Kidney (tissue), 14 donors: ENCODE results near the gene CDK16. TPM values are rescaled to one million over a fixed set of nuclear protein-coding genes. Genes with fewer than 3 reads are reported as not detected.

Source experiments
- DNase-seq, 5 donors: peaks; one replicate each; pipeline ENCODE4 v3.0.0-alpha.2; 2013 to 2020
- FAIRE-seq: peaks from 2 replicates; lab custom pipeline; 2012; peaks lifted over from hg19 to GRCh38; lab: Jason Lieb, UNC
- H3K27ac ChIP-seq, 2 donors: one replicate each; pipeline ENCODE4 v1.7.0; 2013; ENCODE audit warnings: low read depth in 2 of 2, low read length in 2 of 2, inconsistent platforms in 1 of 2
- H3K27me3 ChIP-seq: one replicate; pipeline ENCODE4 v1.7.1; 2013; ENCODE audit warnings: low read length, inconsistent platforms; ENCODE audit not compliant: control insufficient read depth, insufficient read depth
- H3K36me3 ChIP-seq, 3 donors: one replicate each; pipeline versions ENCODE4 v1.7.0 to v1.7.1; 2013; ENCODE audit warnings: low read length in 3 of 3, control low read depth in 1 of 3, inconsistent platforms in 1 of 3; ENCODE audit not compliant: insufficient read depth in 3 of 3, control insufficient read depth in 2 of 3
- H3K4me1 ChIP-seq, 3 donors: one replicate each; pipeline versions ENCODE4 v1.7.0 to v1.7.1; 2013; ENCODE audit warnings: low read length in 3 of 3, inconsistent platforms in 1 of 3, low read depth in 1 of 3; ENCODE audit not compliant: control insufficient read depth in 2 of 3, insufficient read depth in 2 of 3
- H3K4me3 ChIP-seq, 3 donors: one replicate each; pipeline versions ENCODE4 v1.7.0 to v1.8.1; 2013; ENCODE audit warnings: low read length in 3 of 3, control low read depth in 1 of 3, inconsistent platforms in 1 of 3
- H3K9ac ChIP-seq, 3 donors: one replicate each; pipeline versions ENCODE4 v1.7.0 to v1.7.1; 2013; ENCODE audit warnings: low read length in 3 of 3, control low read depth in 1 of 3, inconsistent platforms in 1 of 3
- H3K9me3 ChIP-seq, 3 donors: one replicate each; pipeline versions ENCODE4 v1.7.0 to v1.7.1; 2013; ENCODE audit warnings: low read length in 3 of 3, control low read depth in 1 of 3, inconsistent platforms in 1 of 3; ENCODE audit not compliant: control insufficient read depth in 2 of 3, insufficient read depth in 1 of 3
- intact Hi-C: fragments of 100-400 bp; cut with DNase I; formaldehyde crosslinking; loops from one replicate; pipeline ENCODE4 v1.11.1; 2022
- polyA plus RNA-seq: library from polyadenylated mRNA; stranded (reverse); fragments of 350-450 nt; fragmentation: Illumina TruSeq; extraction: RNeasy Lipid Tissue Mini Kit (QIAGEN cat#74804); gene quantifications from one replicate; pipeline ENCODE4 v1.2.3, GENCODE V29; 2014; ENCODE audit warnings: low read depth, low replicate concordance; ENCODE audit not compliant: insufficient read depth
- total RNA-seq: library from RNA; stranded (reverse); fragmentation: NEBNext Ultra II Directional; extraction: Animal tissue kit (Norgen Biotek cat#: 25700); gene quantifications from one replicate; pipeline ENCODE4 v1.2.1, GENCODE V29; 2021
- TF ChIP-seq, protein P1 (sequence below): IDR thresholded peaks from 3 replicates; pipeline ENCODE4 v1.5.1; 2012; ENCODE audit warnings: mild to moderate bottlenecking, moderate library complexity, borderline replicate concordance; ENCODE audit not compliant: insufficient read depth; ENCODE audit errors: extremely low read depth
- donor health status: control.
- donor health status: control.
- donor health status: control.
- donor health status: control.
- donor health status: control.
- donor health status: DM: yes; HTN: yes; CAD: no.
- donor health status: Normal renal cell carcinoma (clear cell type).

Gene CDK16
- total and polyA plus RNA-seq, 2 donors from 2014 or later = 89.1 to 96.1 TPM

GRCh38 chrX:47232197-47232802 lies 13.8 kb downstream of the CDK16 start:
- FAIRE-seq = no peak
- intact Hi-C loops = no loop called here
- Histone ChIP-seq H3K9ac (peak overlapping the region; percentile 43 to 89 (median 73)), H3K4me1 (peaks cover 0 to 4% (median 4%) of the 10 kb centered on the region in 3 donors), H3K9me3 (no peaks in the 10 kb centered on the region), H3K36me3 (peaks cover 0 to 5% (median 0%) of the 10 kb centered on the region in 3 donors), H3K27ac (peak overlapping the region; percentile 98 to 99), H3K4me3 (peak overlapping the region; percentile 60 to 80 (median 79)), H3K27me3 (peaks cover 11% of the 10 kb centered on the region)
- DNase-seq = peak in 1 of 5 donors; percentile 28
- TF ChIP-seq, protein P1, sequence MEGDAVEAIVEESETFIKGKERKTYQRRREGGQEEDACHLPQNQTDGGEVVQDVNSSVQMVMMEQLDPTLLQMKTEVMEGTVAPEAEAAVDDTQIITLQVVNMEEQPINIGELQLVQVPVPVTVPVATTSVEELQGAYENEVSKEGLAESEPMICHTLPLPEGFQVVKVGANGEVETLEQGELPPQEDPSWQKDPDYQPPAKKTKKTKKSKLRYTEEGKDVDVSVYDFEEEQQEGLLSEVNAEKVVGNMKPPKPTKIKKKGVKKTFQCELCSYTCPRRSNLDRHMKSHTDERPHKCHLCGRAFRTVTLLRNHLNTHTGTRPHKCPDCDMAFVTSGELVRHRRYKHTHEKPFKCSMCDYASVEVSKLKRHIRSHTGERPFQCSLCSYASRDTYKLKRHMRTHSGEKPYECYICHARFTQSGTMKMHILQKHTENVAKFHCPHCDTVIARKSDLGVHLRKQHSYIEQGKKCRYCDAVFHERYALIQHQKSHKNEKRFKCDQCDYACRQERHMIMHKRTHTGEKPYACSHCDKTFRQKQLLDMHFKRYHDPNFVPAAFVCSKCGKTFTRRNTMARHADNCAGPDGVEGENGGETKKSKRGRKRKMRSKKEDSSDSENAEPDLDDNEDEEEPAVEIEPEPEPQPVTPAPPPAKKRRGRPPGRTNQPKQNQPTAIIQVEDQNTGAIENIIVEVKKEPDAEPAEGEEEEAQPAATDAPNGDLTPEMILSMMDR = no peak

- peak within 1 kb of the TSS; percentile 98 to 99 for H3K27ac ChIP-seq
- H3K9ac ChIP-seq = peak within 1 kb of the TSS; percentile 88 to 90 (median 89)
- H3K27me3 ChIP-seq = peaks cover 11% of the 10 kb centered on the region
- peaks cover 0 to 5% (median 0%) of the 10 kb centered on the region in 3 donors for H3K36me3 ChIP-seq
- H3K4me3 ChIP-seq = peak within 1 kb of the TSS; percentile 79 to 85 (median 80)
- intact Hi-C loops = no loop called here
- peaks cover 0 to 4% (median 4%) of the 10 kb centered on the region in 3 donors for H3K4me1 ChIP-seq
- FAIRE-seq (no peak), DNase-seq (peak; percentile 78 to 88 (median 85))
- no peaks in the 10 kb centered on the region for H3K9me3 ChIP-seq
- TF ChIP-seq, protein P1 = no peak
These were observed 14.4 kb downstream of the CDK16 start, which contains the start of gene USP11 for GRCh38 chrX:47232803-47233332. TSS of gene USP11 (plus strand) at chrX:47233009. CDS start at chrX:47233044, 35 bp downstream.

- FAIRE-seq = peak; percentile 79
- TF ChIP-seq, protein P1 = no peak
These were observed 15.0 kb downstream of the CDK16 start for GRCh38 chrX:47233333-47234113.

More at GRCh38 chrX:47233333-47234113, 15.0 kb downstream of the CDK16 start:
- Histone ChIP-seq H3K9ac (peak overlapping the region; percentile 76 to 90 (median 88)), H3K27ac (peak overlapping the region; percentile 98 to 99), H3K9me3 (no peaks in the 10 kb centered on the region), H3K27me3 (peaks cover 11% of the 10 kb centered on the region), H3K36me3 (peaks cover 0 to 4% (median 0%) of the 10 kb centered on the region in 3 donors), H3K4me3 (peak overlapping the region; percentile 79 to 85 (median 80)), H3K4me1 (peaks cover 0 to 4% (median 4%) of the 10 kb centered on the region in 3 donors)
- DNase-seq = peak; percentile 95 to 98 (median 96)
- intact Hi-C loops = no loop called here
